ENCODE measurements around the gene TNFSF12. TPM values are rescaled to one million over a fixed set of nuclear protein-coding genes. Genes with fewer than 3 reads are reported as not detected.

Gene TNFSF12
- polyA plus RNA-seq, 1 of the 3 experiments (the other 2 are of a cell fraction): 47.6 TPM

DNA sequence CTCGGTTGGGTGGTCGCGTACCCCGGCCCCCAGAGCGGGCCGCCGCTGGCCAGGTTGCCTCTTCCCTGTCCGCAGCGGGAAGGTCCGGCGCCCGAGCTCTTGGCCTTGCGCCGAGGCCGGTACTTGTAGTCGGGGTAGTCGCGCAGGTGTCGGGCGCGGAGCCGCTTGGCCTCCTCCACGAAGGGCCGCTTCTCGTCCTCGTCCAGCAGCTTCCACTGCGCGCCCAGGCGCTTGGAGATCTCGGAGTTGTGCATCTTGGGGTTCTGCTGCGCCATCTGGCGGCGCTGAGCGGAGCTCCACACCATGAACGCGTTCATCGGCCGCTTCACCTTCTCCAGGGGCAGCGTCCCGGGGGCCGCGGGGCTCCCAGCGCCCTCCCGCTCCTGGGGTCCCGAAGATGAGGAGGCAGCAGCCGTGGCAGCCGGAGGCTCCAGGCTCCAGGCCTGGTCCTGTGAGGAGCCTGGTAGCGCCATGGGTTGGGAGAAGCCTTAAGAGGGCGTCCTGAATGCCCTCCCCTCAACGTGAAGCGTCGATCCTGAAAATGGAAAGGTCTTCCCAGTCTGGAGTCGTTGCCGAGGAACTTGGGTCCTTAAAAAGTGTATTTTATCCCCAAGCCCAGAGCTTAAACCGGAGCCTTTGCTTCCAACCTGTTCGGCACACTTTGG lies 40.5 kb downstream of the TNFSF12 start:
- peaks cover 28% of the 10 kb centered on the region for H3K79me2 ChIP-seq (ENCODE audit: insufficient read depth)
- no peaks in the 10 kb centered on the region for H3K27me3 ChIP-seq (ENCODE audit: insufficient read depth)
- H3F3A ChIP-seq (replicated peaks; ENCODE audit: insufficient read depth): peaks cover 46% of the 10 kb centered on the region
- TF ChIP-seq, protein P1, sequence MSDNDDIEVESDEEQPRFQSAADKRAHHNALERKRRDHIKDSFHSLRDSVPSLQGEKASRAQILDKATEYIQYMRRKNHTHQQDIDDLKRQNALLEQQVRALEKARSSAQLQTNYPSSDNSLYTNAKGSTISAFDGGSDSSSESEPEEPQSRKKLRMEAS (IDR thresholded peaks at IDR 0.05; ENCODE audit: low read depth): peak; percentile 52
- TF ChIP-seq SMC3 (IDR thresholded peaks at IDR 0.05; ENCODE audit: low read depth, low read length) (peak; percentile 56), NFIC (IDR thresholded peaks at IDR 0.05; ENCODE audit: borderline replicate concordance) (no peak), RAD21 (IDR thresholded peaks at IDR 0.05; ENCODE audit: low read length) (peak; percentile 61), YY1 (IDR thresholded peaks at IDR 0.05; ENCODE audit: low read depth) (no peak), SIN3A (IDR thresholded peaks at IDR 0.05; ENCODE audit: borderline replicate concordance, low read depth, low read length) (peak; percentile 59; the same call in 1 of the 2 replicates), TAF1 (IDR thresholded peaks at IDR 0.05; ENCODE audit: borderline replicate concordance, low read depth, low read length) (peak; percentile 23; the same call in 1 of the 2 replicates)
- TF ChIP-seq, protein P2, sequence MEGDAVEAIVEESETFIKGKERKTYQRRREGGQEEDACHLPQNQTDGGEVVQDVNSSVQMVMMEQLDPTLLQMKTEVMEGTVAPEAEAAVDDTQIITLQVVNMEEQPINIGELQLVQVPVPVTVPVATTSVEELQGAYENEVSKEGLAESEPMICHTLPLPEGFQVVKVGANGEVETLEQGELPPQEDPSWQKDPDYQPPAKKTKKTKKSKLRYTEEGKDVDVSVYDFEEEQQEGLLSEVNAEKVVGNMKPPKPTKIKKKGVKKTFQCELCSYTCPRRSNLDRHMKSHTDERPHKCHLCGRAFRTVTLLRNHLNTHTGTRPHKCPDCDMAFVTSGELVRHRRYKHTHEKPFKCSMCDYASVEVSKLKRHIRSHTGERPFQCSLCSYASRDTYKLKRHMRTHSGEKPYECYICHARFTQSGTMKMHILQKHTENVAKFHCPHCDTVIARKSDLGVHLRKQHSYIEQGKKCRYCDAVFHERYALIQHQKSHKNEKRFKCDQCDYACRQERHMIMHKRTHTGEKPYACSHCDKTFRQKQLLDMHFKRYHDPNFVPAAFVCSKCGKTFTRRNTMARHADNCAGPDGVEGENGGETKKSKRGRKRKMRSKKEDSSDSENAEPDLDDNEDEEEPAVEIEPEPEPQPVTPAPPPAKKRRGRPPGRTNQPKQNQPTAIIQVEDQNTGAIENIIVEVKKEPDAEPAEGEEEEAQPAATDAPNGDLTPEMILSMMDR (IDR thresholded peaks at IDR 0.05): peak; percentile 83
- peak overlapping the region; percentile 68; the same call in 1 of the 2 replicates for H3K4me2 ChIP-seq
- no peak overlapping the region for H2AFZ ChIP-seq (ENCODE audit: low read depth)
- peaks cover 17 to 32% of the 10 kb centered on the region in 2 experiments for H3K4me1 ChIP-seq (ENCODE audit: control insufficient read depth in 1 of 2, insufficient read depth in 2 of 2, low read depth in 1 of 2, low read length in 1 of 2)
- POLR2A ChIA-PET: interaction anchor here (0.9 to 3.5 kb wide), 5 partner anchors 10 to 97 kb away, joined by 3 to 23 read pairs (median 3); partner anchors contain the start of genes CD68, FXR2, SAT2 and TP53
- CTCF ChIA-PET: interaction anchor here (0.7 to 3.4 kb wide), 30 partner anchors 8 to 452 kb away, joined by 3 to 22 read pairs (median 4); partner anchors contain the start of genes CD68, DNAH2, FXR2 and KDM6B
- WGBS (ENCODE audit: low lambda C conversion rate): 51% methylated on average over 20 of the region's 56 CpGs
- peak; percentile 91 for DNase-seq
- H4K20me1 ChIP-seq (ENCODE audit: insufficient read depth): no peaks in the 10 kb centered on the region
- no peaks in the 10 kb centered on the region for H3K9me3 ChIP-seq
- no peak overlapping the region for H3K9ac ChIP-seq
- H3K4me3 ChIP-seq (ENCODE audit: low read depth in 2 of 2, low read length in 1 of 2): peak overlapping the region in 1 of 2 experiments; percentile 3; a peak in 1 of 4 replicates
- peaks cover 20 to 56% of the 10 kb centered on the region in 2 experiments for H3K36me3 ChIP-seq (replicated peaks in 1 of 2; ENCODE audit: control insufficient read depth in 1 of 2, insufficient read depth in 2 of 2, low read length in 1 of 2)
- peak overlapping the region in 1 of 2 experiments; percentile 21; a peak in 2 of 4 replicates for H3K27ac ChIP-seq (ENCODE audit: low read depth in 2 of 2, low read length in 1 of 2)
- no peaks in the 10 kb centered on the region for H3K9me2 ChIP-seq

DNA sequence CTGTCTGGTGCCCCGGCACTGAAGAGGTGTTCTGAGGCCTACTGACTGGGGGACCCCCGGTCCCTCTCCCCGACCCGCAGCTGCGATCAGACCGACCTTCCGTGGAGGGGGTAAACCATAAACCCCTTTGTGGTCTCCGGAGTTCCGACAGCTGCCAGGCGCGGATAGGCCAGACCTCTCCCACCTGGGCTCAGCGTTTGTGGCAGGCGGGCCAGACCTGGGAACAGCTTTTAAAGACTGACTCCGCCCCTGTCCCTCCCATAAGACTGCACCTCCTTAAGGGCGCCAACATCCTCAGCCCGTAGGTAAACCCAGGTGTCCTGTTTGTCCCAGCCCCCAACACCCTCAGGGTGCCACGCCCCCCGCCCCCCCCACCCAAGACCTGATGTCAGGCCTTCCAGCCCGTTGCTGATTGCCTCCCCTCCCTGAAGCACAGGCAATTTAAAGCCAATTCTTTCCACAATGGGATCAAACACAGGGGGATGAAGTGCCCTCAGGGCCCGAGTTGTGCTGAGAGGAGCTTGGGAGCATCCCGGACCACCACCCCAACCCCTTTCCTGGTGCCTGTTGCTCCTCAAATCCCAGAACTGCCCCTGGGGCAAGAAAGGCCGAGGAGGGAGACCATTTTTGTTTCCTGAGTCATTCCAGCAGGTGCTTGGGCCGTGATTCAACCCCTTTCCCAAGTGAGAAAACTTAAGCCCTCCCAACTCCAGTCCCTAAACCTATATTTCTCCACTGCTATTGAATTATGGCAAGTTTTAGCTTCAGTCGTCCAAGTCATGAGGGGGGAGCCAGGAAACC lies 41.2 kb downstream of the TNFSF12 start, which contains the start of gene SOX15:
SOX15 (minus strand) TSS at position 204 of the 801 bp plus-strand sequence. CDS start 418 bp downstream, outside the sequence.
- no peak within 1 kb of the TSS for H2AFZ ChIP-seq (ENCODE audit: low read depth)
- H3F3A ChIP-seq (replicated peaks; ENCODE audit: insufficient read depth): peaks cover 48% of the 10 kb centered on the region
- H3K9me2 ChIP-seq: no peaks in the 10 kb centered on the region
- H3K9me3 ChIP-seq: no peaks in the 10 kb centered on the region
- TF ChIP-seq, protein P3, sequence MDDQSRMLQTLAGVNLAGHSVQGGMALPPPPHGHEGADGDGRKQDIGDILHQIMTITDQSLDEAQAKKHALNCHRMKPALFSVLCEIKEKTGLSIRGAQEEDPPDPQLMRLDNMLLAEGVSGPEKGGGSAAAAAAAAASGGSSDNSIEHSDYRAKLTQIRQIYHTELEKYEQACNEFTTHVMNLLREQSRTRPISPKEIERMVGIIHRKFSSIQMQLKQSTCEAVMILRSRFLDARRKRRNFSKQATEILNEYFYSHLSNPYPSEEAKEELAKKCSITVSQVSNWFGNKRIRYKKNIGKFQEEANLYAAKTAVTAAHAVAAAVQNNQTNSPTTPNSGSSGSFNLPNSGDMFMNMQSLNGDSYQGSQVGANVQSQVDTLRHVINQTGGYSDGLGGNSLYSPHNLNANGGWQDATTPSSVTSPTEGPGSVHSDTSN (IDR thresholded peaks at IDR 0.05): no peak
- TF ChIP-seq RFX5 (IDR thresholded peaks at IDR 0.05; ENCODE audit: low read length) (no peak), RCOR1 (IDR thresholded peaks at IDR 0.05; ENCODE audit: low read length) (no peak), FOSL2 (IDR thresholded peaks at IDR 0.05; ENCODE audit: borderline replicate concordance, low read depth) (0 out of 2 replicates have a peak, but pooled peaks have one; percentile 12)
- POLR2A ChIA-PET: interaction anchor here (0.9 to 3.5 kb wide), 4 partner anchors 11 to 96 kb away, joined by 3 to 23 read pairs (median 4); partner anchors contain the start of genes CD68, FXR2, TP53 and WRAP53
- peaks cover 17 to 32% of the 10 kb centered on the region in 2 experiments for H3K4me1 ChIP-seq (ENCODE audit: control insufficient read depth in 1 of 2, insufficient read depth in 2 of 2, low read depth in 1 of 2, low read length in 1 of 2)
- peak within 1 kb of the TSS; percentile 47 to 63 for H3K27ac ChIP-seq (ENCODE audit: low read depth in 2 of 2, low read length in 1 of 2)
- H3K79me2 ChIP-seq (ENCODE audit: insufficient read depth): peaks cover 20% of the 10 kb centered on the region
- DNase-seq: peak; percentile 50
- CTCF ChIA-PET: interaction anchor here (0.6 to 3.4 kb wide), 28 partner anchors 10 to 244 kb away, joined by 3 to 22 read pairs (median 6); partner anchors contain the start of genes CD68, DNAH2, FXR2 and KDM6B
- peak within 1 kb of the TSS in 1 of 2 experiments; percentile 3; a peak in 1 of 4 replicates for H3K4me3 ChIP-seq (ENCODE audit: low read depth in 2 of 2, low read length in 1 of 2)
- H4K20me1 ChIP-seq (ENCODE audit: insufficient read depth): no peaks in the 10 kb centered on the region
- H3K4me2 ChIP-seq: peak within 1 kb of the TSS; percentile 68; the same call in 1 of the 2 replicates
- H3K9ac ChIP-seq: peak within 1 kb of the TSS; percentile 31; the same call in 1 of the 2 replicates
- no peaks in the 10 kb centered on the region for H3K27me3 ChIP-seq (ENCODE audit: insufficient read depth)
- H3K36me3 ChIP-seq (replicated peaks in 1 of 2; ENCODE audit: control insufficient read depth in 1 of 2, insufficient read depth in 2 of 2, low read length in 1 of 2): peaks cover 28 to 61% of the 10 kb centered on the region in 2 experiments
- WGBS (ENCODE audit: low lambda C conversion rate): 69% methylated on average over 24 of the region's 24 CpGs
